GM23338 (cell line): Measurements from ENCODE around the gene CDCA5. TPM values are rescaled to one million over a fixed set of nuclear protein-coding genes. Genes with fewer than 3 reads are reported as not detected.

ENCODE experiments used
- ATAC-seq: fragments of 200-7000 bp; cut with Tn5 transposase; 3 replicates; pipeline ENCODE4 v1.9.1; 2020
- DNase-seq: peaks from one replicate; pipeline ENCODE4 v3.0.0-alpha.2; 2015; ENCODE audit warnings: low spot score
- H2AFZ ChIP-seq: fragments of 200-600 bp; sonication (generic); 2 replicates; pipeline ENCODE4 v1.8.0; 2016; ENCODE audit warnings: antibody characterized with exemption, mild to moderate bottlenecking, moderate library complexity
- H3F3A ChIP-seq: fragments of 200-600 bp; sonication (generic); replicated peaks from 2 replicates; pipeline ENCODE4 v1.8.0; 2017; ENCODE audit warnings: antibody characterized with exemption, mixed run types, low read depth
- H3K27ac ChIP-seq: fragments of 200-600 bp; sonication (generic); 2 replicates; pipeline ENCODE4 v1.6.1; 2016; ENCODE audit warnings: low read depth
- H3K27me3 ChIP-seq: fragments of 200-600 bp; sonication (generic); 2 replicates; pipeline ENCODE4 v1.8.0; 2016; ENCODE audit warnings: mild to moderate bottlenecking, mixed run types, moderate library complexity; ENCODE audit not compliant: insufficient read depth
- H3K36me3 ChIP-seq: fragments of 200-600 bp; sonication (generic); 2 replicates; pipeline ENCODE4 v1.8.0; 2016; ENCODE audit warnings: mild to moderate bottlenecking; ENCODE audit not compliant: insufficient read depth
- H3K4me1 ChIP-seq: fragments of 200-600 bp; sonication (generic); 2 replicates; pipeline ENCODE4 v1.8.0; 2016; ENCODE audit warnings: mild to moderate bottlenecking, moderate library complexity; ENCODE audit not compliant: insufficient read depth
- H3K4me2 ChIP-seq: fragments of 200-600 bp; sonication (generic); 2 replicates; pipeline ENCODE4 v1.7.1; 2017; ENCODE audit warnings: mixed run types
- H3K4me3 ChIP-seq: fragments of 200-600 bp; sonication (generic); 2 replicates; pipeline ENCODE4 v1.6.1; 2016; ENCODE audit warnings: mixed run types
- H3K79me2 ChIP-seq: fragments of 200-600 bp; sonication (generic); replicated peaks from 2 replicates; pipeline ENCODE4 v1.8.0; 2017; ENCODE audit warnings: mild to moderate bottlenecking; ENCODE audit not compliant: insufficient read depth
- H3K9me2 ChIP-seq: fragments of 200-600 bp; sonication (generic); 2 replicates; pipeline ENCODE4 v1.8.0; 2017; ENCODE audit not compliant: insufficient read depth
- H4K20me1 ChIP-seq: fragments of 200-600 bp; sonication (generic); replicated peaks from 2 replicates; pipeline ENCODE4 v1.8.0; 2017; ENCODE audit warnings: mild to moderate bottlenecking; ENCODE audit not compliant: insufficient read depth
- H3K27ac Mint-ChIP-seq: 2 replicates; pipeline ENCODE4 v1.8.0; 2020; ENCODE audit warnings: inconsistent platforms, mild to moderate bottlenecking, moderate library complexity, mixed read lengths
- H3K27me3 Mint-ChIP-seq: 3 replicates; pipeline ENCODE4 v1.8.0; 2022; ENCODE audit warnings: low read depth, mild to moderate bottlenecking, moderate library complexity, mixed read lengths, inconsistent platforms; ENCODE audit not compliant: insufficient read depth, poor library complexity
- H3K36me3 Mint-ChIP-seq: 3 replicates; pipeline ENCODE4 v1.8.0; 2021; ENCODE audit warnings: low read depth, mild to moderate bottlenecking, inconsistent platforms, moderate library complexity, mixed read lengths
- H3K4me1 Mint-ChIP-seq: 3 replicates; pipeline ENCODE4 v1.8.0; 2020; ENCODE audit warnings: mild to moderate bottlenecking, inconsistent platforms, mixed read lengths
- H3K4me3 Mint-ChIP-seq: 3 replicates; pipeline ENCODE4 v1.8.0; 2021; ENCODE audit warnings: moderate library complexity, mild to moderate bottlenecking, inconsistent platforms, mixed read lengths
- H3K9me3 Mint-ChIP-seq: 3 replicates; pipeline ENCODE4 v1.8.0; 2020; ENCODE audit warnings: moderate library complexity, mild to moderate bottlenecking, inconsistent platforms, mixed read lengths
- CREB1 ChIP-seq: fragments of 250-450 bp; sonication (Bioruptor Pico); IDR thresholded peaks from 2 replicates; pipeline ENCODE4 v1.5.0; 2020; ENCODE audit warnings: low read depth, mild to moderate bottlenecking, moderate library complexity
- CTCF ChIP-seq, 2 experiments: fragments of 200-600 bp in 1 of 2; sonication (generic) in 1 of 2; conservative IDR thresholded peaks; 2 replicates each; pipeline versions ENCODE4 v1.5.1 to v1.6.1; 2016 to 2017; ENCODE audit warnings: antibody characterized with exemption in 2 of 2, low read depth in 2 of 2, mild to moderate bottlenecking in 2 of 2, moderate library complexity in 1 of 2
- ETS1 ChIP-seq: IDR thresholded peaks from 2 replicates; pipeline ENCODE4 v1.6.1; 2016; ENCODE audit warnings: antibody characterized with exemption
- EZH2 ChIP-seq: fragments of 200-600 bp; sonication (generic); IDR thresholded peaks from one replicate; pipeline ENCODE4 v1.8.0; 2017; ENCODE audit warnings: antibody characterized with exemption, mild to moderate bottlenecking, low read depth; ENCODE audit not compliant: unreplicated experiment
- EZH2phosphoT487 ChIP-seq: fragments of 200-600 bp; sonication (generic); IDR thresholded peaks from one replicate; pipeline ENCODE4 v1.8.1; 2018; ENCODE audit warnings: antibody characterized with exemption; ENCODE audit not compliant: unreplicated experiment
- JUNB ChIP-seq: IDR thresholded peaks from one replicate; pipeline ENCODE4 v1.6.1; 2016; ENCODE audit warnings: antibody characterized with exemption; ENCODE audit not compliant: unreplicated experiment
- NANOG ChIP-seq: IDR thresholded peaks from 2 replicates; pipeline ENCODE4 v1.6.1; 2016; ENCODE audit warnings: antibody characterized with exemption, borderline replicate concordance
- POLR2AphosphoS5 ChIP-seq: IDR thresholded peaks from 2 replicates; pipeline ENCODE4 v1.6.1; 2016; ENCODE audit warnings: antibody characterized with exemption, low read depth
- REST ChIP-seq: IDR thresholded peaks from one replicate; pipeline ENCODE4 v1.6.1; 2018; ENCODE audit warnings: antibody characterized with exemption; ENCODE audit not compliant: unreplicated experiment
- STAT1 ChIP-seq: IDR thresholded peaks from one replicate; pipeline ENCODE4 v1.6.1; 2016; ENCODE audit warnings: antibody characterized with exemption; ENCODE audit not compliant: unreplicated experiment
- ZNF114 ChIP-seq: fragments of 250-450 bp; sonication (Bioruptor Pico); IDR thresholded peaks from 2 replicates; pipeline ENCODE4 v1.5.0; 2020; ENCODE audit warnings: mild to moderate bottlenecking, moderate library complexity
- ZNF331 ChIP-seq: fragments of 250-450 bp; sonication (Bioruptor Pico); IDR thresholded peaks from 2 replicates; pipeline ENCODE4 v1.5.0; 2020; ENCODE audit warnings: low read depth, mild to moderate bottlenecking, moderate library complexity
- ZNF462 ChIP-seq: fragments of 250-450 bp; sonication (Bioruptor Pico); IDR thresholded peaks from 2 replicates; pipeline ENCODE4 v1.5.0; 2020; ENCODE audit warnings: mild to moderate bottlenecking, moderate library complexity
- polyA plus RNA-seq: library from polyadenylated mRNA; unstranded; fragments of >200 nt; fragmentation: Nextera tagmentation; extraction: Ambion mirVana; gene quantifications from 2 replicates; pipeline ENCODE4 v1.2.1, GENCODE V29; 2016
- total RNA-seq: library from RNA; depleted of rRNA; stranded (reverse); fragments of >200 nt; shearing (Covaris generic); gene quantifications from 2 replicates; pipeline ENCODE4 v1.2.3, GENCODE V29; 2014

Gene CDCA5
- total and polyA plus RNA-seq, 2 experiments from 2014 or later, result 53.3 to 70.9 TPM

- Histone ChIP-seq H3K4me3 (no peak overlapping the region), H3K36me3 (0 out of 2 replicates have a peak, but pooled peaks cover 3% of the 10 kb centered on the region), H3K27me3 (no peaks in the 10 kb centered on the region), H4K20me1 (peaks cover under 1% of the 10 kb centered on the region; the same call in 1 of the 2 replicates), H3K4me1 (peaks cover 12% of the 10 kb centered on the region), H3F3A (peaks cover 9% of the 10 kb centered on the region; the same call in 1 of the 2 replicates), H3K27ac (no peak overlapping the region), H3K79me2 (peaks cover 20% of the 10 kb centered on the region), H3K4me2 (no peak overlapping the region), H2AFZ (no peak overlapping the region), H3K9me2 (no peaks in the 10 kb centered on the region)
- H3K36me3 Mint-ChIP-seq, result peaks cover 14% of the 10 kb centered on the region; the same call in 1 of the 3 replicates
- no peak for TF ChIP-seq JUNB
- TF ChIP-seq EZH2phosphoT487, result no peak
- no peak for TF ChIP-seq ZNF331 (CRISPR knock-in tag)
- no peak for TF ChIP-seq EZH2
- no peak for TF ChIP-seq STAT1
- TF ChIP-seq NANOG, result no peak
- TF ChIP-seq ETS1, result no peak
- TF ChIP-seq CREB1 (CRISPR knock-in tag), result no peak
- TF ChIP-seq ZNF114 (CRISPR knock-in tag), result no peak
- TF ChIP-seq ZNF462 (CRISPR knock-in tag), result no peak
- TF ChIP-seq CTCF (conservative IDR thresholded peaks at IDR 0.05; ENCODE audit: low read depth in 2 of 2), result no peak
- TF ChIP-seq POLR2AphosphoS5, result no peak
- no peak for TF ChIP-seq REST
- DNase-seq (no peak), ATAC-seq (no peak)
- peaks cover 19% of the 10 kb centered on the region for H3K4me1 Mint-ChIP-seq
- peaks cover 2% of the 10 kb centered on the region; the same call in 2 of the 3 replicates for H3K9me3 Mint-ChIP-seq
- peaks cover 23% of the 10 kb centered on the region for H3K27me3 Mint-ChIP-seq
- no peak overlapping the region for H3K4me3 Mint-ChIP-seq
- no peak overlapping the region for H3K27ac Mint-ChIP-seq
These were observed 24.8 kb upstream of the CDCA5 start for GRCh38 chr11:65108469-65109123.
